Measurements from ENCODE around the gene LRRC49. TPM values are rescaled to one million over a fixed set of nuclear protein-coding genes. Genes with fewer than 3 reads are reported as not detected.

Gene LRRC49
- total and polyA plus RNA-seq, 2 donors (not counting 3 experiments of a cell fraction or from before 2014, with no cell fraction given), result 3.0 to 6.6 TPM

DNA sequence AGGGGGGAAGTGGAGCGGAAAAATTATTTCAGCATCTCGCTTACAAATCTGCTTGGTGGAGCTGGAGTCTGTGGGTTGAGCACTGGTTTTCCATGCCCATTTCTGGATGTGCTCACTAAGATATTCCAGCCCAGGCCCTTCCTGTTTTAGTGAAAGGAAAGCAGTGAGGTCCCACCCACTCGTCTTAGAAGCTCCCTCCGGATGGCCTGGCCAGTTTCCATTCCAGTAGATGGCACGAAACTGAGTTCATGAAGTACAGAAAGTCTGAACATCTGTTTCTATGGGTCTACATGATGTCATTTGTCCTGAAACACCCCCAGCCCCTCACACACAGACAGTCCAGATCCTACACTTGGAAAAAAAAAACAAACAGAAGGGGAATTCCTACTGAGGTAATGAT is 190.7 kb downstream of the LRRC49 start:
- H3K4me1 ChIP-seq (ENCODE audit: control insufficient read depth, extremely low read depth, insufficient read depth, low read length), result no peaks in the 10 kb centered on the region
- H3K27me3 ChIP-seq (ENCODE audit: control insufficient read depth in 2 of 2, insufficient read depth in 2 of 2, low read length in 2 of 2), result peaks cover 14 to 15% of the 10 kb centered on the region in 2 experiments
- H3K9me1 ChIP-seq (replicated peaks; ENCODE audit: control insufficient read depth, extremely low read depth, insufficient read depth, low read length), result no peaks in the 10 kb centered on the region
- POLR2A ChIA-PET, result no interaction called here
- no peaks in the 10 kb centered on the region for H4K20me1 ChIP-seq (replicated peaks; ENCODE audit: control insufficient read depth, extremely low read depth, insufficient read depth, low read length)
- H3K9ac ChIP-seq (replicated peaks; ENCODE audit: extremely low read depth, insufficient read depth, low read length), result no peak overlapping the region
- no peak overlapping the region for H3K27ac ChIP-seq (ENCODE audit: insufficient read depth, low read depth, low read length)
- DNase-seq (ENCODE audit: low read depth, low spot score) (peak; percentile 42), FAIRE-seq (no peak)
- CTCF ChIA-PET, result no interaction called here
- no peak overlapping the region for H2AFZ ChIP-seq (ENCODE audit: low read depth, low read length)
- H3K4me2 ChIP-seq (ENCODE audit: insufficient read depth, low read length), result no peak overlapping the region
- no peaks in the 10 kb centered on the region for H3K36me3 ChIP-seq (ENCODE audit: control insufficient read depth in 2 of 2, extremely low read depth in 1 of 2, insufficient read depth in 2 of 2, low read length in 2 of 2)
- no TSS peak for BruUV-seq (replicated peaks)
- no peak overlapping the region for H3K4me3 ChIP-seq (replicated peaks in 1 of 3; ENCODE audit: insufficient read depth in 1 of 3, low read depth in 1 of 3, low read length in 3 of 3)
- intact Hi-C loops (cut with micrococcal nuclease), result no loop called here
- TF ChIP-seq, protein P1, sequence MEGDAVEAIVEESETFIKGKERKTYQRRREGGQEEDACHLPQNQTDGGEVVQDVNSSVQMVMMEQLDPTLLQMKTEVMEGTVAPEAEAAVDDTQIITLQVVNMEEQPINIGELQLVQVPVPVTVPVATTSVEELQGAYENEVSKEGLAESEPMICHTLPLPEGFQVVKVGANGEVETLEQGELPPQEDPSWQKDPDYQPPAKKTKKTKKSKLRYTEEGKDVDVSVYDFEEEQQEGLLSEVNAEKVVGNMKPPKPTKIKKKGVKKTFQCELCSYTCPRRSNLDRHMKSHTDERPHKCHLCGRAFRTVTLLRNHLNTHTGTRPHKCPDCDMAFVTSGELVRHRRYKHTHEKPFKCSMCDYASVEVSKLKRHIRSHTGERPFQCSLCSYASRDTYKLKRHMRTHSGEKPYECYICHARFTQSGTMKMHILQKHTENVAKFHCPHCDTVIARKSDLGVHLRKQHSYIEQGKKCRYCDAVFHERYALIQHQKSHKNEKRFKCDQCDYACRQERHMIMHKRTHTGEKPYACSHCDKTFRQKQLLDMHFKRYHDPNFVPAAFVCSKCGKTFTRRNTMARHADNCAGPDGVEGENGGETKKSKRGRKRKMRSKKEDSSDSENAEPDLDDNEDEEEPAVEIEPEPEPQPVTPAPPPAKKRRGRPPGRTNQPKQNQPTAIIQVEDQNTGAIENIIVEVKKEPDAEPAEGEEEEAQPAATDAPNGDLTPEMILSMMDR (IDR thresholded peaks at IDR 0.05; ENCODE audit: extremely low read depth in 1 of 2, insufficient read depth in 1 of 2, low read depth in 1 of 2, low read length in 2 of 2), result no peak
- no peak for TF ChIP-seq MYC (IDR thresholded peaks at IDR 0.05; ENCODE audit: low read depth, low read length)
- TF ChIP-seq FOS (IDR thresholded peaks at IDR 0.05; ENCODE audit: borderline replicate concordance, insufficient read depth, low read length), result no peak
- no peak for TF ChIP-seq GATA2 (IDR thresholded peaks at IDR 0.05; ENCODE audit: insufficient read depth, insufficient read length, low read depth, low read length)
- no peak for TF ChIP-seq JUN (IDR thresholded peaks at IDR 0.05; ENCODE audit: borderline replicate concordance, insufficient read depth, insufficient read length, low read depth)
- no peak for TF ChIP-seq MAX (IDR thresholded peaks at IDR 0.05; ENCODE audit: insufficient read depth, insufficient read length)
- no peak for TF ChIP-seq POLR2AphosphoS5 (IDR thresholded peaks at IDR 0.05; ENCODE audit: insufficient read depth, low read depth, low read length)
- no peak for TF ChIP-seq EZH2 (IDR thresholded peaks at IDR 0.05; ENCODE audit: borderline replicate concordance, low read depth, low read length, severe bottlenecking)
- TF ChIP-seq POLR2A (IDR thresholded peaks at IDR 0.05; ENCODE audit: low read depth, low read length), result no peak
- dilution Hi-C loops (cut with MboI; ENCODE audit: extremely low pct_ligation_motif_present, low sequenced_read_pairs), result no loop called here
- no peaks in the 10 kb centered on the region for H3K79me2 ChIP-seq (ENCODE audit: control insufficient read depth, insufficient read depth, low read length)
- no peaks in the 10 kb centered on the region for H3K9me3 ChIP-seq (replicated peaks; ENCODE audit: control insufficient read depth, insufficient read depth, low read length)
